Stimulated activated CD4-positive, alpha-beta T cell treated with anti-CD3 and anti-CD28 coated beads, Interleukin-4, amount 100 ng/mL, for 4 hours (primary cell): ENCODE data around the gene LIMCH1.
"Not testable (repeated sequence)": the region's sequence is repeated elsewhere in the genome, so short reads cannot be mapped to it uniquely, and the experiment has no call there.

Experiments
- DNase-seq, 2 experiments: peaks; one replicate each; pipeline ENCODE4 v3.0.0-alpha.2; 2020

LIMCH1 gene, protein sequence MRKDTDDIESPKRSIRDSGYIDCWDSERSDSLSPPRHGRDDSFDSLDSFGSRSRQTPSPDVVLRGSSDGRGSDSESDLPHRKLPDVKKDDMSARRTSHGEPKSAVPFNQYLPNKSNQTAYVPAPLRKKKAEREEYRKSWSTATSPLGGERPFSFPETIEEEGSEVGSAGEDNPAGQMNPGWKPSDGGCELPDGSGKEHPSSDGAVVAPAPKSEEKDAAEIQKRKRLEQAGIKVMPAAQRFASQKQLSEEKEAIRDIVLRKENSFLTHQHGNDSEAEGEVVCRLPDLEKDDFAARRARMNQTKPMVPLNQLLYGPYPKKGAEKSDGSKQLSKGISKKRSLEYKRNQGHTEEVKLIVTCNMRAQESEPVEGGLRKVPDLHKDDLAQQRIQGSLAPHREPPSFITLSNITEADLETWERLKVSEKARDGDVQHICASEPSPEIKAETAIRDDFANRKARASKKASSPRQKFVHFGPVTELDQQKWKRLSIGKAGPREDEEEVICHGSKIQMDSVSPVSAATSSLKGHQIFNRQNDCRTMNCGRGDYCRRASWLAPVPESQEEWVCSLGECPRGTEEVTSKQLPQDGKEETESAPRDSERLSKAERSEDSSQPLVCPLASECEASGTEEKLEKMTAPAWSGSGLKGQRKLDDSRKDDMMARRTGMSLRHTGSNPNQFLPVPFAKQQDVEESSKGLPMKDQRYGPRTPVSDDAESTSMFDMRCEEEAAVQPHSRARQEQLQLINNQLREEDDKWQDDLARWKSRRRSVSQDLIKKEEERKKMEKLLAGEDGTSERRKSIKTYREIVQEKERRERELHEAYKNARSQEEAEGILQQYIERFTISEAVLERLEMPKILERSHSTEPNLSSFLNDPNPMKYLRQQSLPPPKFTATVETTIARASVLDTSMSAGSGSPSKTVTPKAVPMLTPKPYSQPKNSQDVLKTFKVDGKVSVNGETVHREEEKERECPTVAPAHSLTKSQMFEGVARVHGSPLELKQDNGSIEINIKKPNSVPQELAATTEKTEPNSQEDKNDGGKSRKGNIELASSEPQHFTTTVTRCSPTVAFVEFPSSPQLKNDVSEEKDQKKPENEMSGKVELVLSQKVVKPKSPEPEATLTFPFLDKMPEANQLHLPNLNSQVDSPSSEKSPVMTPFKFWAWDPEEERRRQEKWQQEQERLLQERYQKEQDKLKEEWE (N-terminal part only)

DNA sequence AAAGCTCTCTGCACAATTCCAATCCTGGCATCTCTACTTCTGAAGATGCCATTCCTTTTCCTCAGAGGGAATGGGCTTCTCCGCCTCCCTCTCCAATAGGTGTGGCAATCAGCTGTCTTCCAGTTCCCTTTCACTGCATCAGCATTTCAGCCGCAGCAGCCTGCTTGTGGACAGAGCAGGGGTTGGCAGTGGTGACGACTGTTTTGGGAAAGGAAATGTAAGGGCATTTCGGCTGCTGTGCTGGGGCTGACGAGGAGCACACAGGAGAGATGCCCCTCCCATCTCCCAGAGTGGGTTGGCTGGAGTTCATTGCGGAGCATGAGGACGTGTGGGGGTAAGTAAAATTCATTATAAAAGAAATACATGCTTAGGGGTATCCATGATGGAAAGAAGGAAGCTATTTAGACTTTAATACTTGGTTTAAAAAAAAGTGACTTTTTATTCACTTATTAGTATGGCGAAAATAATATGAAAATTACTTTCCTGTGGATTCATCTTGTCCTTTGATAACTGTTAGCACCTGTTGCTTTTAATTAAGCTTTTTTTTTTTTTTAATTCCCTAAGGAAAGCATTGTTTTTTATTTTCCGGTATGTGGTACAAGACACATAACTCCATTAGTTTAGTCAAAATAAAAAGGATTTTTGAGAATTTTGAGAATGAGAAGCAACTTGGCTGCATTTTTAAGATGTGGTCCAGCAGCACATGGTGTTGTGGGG is at the start of gene LIMCH1:
Gene LIMCH1 (plus strand): TSS at position 141 of the 717 bp plus-strand sequence. CDS start 67,839 bp downstream, outside the sequence.
- DNase-seq = no peak

DNA sequence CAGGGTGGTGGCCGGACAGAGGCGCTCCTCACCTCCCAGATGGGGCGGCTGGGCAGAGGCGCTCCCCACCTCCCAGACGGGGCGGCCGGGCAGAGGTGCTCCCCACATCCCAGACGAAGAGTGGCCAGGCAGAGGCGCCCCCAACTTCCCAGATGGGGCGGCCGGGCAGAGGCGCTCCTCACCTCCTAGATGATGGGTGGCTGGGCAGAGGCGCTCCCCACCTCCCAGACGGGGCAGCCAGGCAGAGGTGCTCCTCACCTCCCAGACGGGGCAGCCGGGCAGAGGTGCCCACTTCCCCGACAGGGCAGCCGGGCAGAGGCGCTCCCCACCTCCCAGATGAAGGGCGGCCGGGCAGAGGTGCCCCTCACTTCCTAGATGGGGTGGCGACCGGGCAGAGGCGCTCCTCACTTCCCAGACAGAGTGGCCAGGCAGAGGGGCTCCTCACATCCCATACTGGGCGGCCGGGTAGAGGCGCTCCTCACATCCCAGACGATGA is 46.8 kb upstream of the LIMCH1 start:
- not testable (repeated sequence) for DNase-seq

DNA sequence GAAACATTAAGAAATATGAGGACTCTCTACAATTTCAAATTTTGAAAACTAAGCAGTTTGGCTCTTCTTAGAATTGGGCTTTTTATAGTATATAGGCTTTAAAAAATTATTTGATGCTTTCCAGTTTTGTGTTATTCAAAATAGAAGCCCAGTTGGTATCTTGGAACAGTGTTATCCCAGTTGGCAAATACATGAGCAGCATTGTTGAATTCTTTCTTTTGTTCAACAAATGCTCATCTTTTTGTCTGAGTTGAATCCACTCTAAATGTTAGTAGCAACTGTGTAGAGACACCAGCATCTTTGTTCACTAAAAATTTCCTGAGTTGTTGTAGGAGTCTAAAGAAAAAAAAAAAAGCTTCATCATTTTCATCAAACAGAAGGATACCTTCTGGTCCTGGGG is 41.0 kb upstream of the LIMCH1 start:
- DNase-seq = no peak

DNA sequence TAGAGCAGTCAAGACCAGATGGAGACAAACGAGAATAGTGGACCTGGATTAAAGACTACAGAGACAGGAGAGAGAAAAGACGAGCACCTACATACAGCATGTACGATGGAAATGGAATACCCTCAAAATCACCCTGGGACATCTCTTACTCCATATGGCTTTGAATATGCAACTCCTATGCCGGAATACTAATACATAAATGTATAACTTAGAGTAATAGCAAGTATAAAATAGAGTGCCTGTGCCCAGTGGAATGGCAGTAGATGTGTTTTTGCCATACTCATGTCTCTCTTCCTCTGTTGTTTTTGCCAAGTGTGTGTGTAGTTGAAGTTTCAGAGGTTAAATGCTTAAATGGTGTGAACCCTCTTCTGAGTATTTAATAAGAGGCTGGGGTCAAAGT is 39.8 kb upstream of the LIMCH1 start:
- DNase-seq = no peak

DNA sequence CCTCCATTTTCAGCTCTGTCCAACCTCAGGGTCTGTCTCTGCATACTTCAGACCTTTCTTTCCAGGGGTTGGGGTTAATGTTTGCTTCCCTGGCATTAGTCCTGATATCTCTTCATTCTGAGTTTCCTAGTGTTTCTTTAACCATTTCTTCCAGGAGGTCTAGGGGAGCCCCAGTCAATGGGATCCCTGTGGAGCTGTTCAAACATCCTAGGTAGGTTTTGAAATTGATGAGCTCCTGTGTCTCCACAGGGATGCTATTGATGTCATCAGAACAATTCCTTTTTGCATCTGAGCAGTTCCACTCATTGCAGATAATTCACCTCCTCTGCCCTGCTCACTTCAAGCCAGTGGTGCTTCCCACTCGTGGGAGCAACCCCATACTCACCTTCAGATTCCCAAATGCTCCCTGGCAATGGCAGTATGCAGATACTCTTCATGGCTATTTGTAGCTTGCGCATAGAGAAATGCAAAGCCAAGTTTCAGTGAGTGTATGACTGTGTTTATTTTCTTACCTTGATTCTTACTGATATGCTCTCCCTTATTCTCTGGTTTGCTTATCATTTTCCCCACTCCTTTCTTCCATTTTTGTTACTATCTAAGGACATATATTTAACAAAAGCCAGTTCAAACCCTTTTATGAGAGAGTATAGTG is 33.7 kb upstream of the LIMCH1 start:
- no peak for DNase-seq

DNA sequence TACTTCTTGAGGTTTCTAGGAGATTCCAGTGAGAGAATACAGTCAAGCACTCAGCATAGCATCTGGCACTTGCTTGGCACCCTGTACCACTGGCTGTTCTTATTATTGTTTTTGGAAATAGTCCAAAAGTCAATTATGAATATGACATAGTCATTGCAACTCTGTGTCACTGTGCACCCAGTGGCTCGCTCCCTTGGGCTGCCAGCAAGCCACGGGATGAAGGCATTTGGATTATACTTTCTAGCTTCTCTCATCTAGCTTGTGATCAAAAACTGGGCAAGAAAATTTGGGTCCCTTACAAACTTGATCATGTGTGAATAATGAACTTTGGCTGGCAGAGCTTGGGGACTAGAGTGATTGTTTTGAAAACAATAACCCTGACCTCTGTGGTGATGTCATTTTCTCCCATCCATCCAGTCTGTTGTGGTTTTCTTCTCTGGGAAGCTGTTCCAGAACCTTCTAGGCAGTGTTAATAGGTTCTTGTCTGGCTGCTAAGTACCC is 32.7 kb upstream of the LIMCH1 start:
- DNase-seq = no peak

DNA sequence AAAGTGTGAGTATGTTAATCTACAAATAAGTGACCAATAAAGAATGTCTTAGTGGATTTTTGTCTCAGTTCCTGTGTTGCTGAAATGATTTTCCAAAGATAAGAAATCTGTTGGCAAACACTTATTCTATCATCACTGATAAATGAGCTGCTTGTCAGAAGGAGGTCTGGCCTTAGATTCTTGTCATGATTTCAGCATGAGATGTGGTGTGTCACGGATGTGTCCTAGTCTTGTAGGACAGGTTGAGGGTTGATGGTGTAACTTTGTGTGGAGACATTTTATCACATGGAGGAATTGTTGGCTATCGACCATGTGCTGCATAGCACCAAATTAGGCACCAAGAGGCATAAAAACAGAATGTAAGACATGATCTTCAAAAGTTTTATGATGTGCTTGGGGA is 31.8 kb upstream of the LIMCH1 start:
- no peak for DNase-seq

DNA sequence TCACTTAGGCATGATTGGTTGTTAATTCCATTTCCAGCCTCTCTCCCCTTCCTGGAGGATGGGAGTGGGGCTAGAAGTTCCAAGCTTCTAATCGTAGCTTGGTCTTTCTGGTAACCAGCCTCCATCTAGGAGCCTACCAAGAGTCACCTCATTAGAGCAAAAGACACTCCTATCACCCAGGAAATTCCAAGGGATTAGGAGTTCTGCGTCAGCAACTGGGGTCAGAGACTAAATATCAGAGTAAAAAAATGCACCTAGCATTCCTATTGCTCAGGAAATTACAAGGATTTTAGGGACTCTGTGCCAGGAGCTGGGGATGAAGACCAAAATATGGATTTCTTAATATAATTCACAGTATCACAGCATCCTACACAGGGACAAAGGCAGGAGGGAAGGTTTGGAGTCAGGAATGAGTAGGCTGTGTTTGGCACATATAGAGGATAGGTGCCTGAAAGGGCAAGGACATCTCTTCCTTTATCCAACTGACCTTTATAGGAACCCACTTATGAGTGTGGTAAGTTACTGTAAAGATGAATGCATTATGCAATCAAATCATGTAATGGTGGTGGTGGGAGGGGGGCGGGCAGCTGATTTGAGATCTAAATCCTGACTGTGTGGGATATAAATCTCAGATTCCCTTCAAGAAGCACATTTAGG is 30.5 kb upstream of the LIMCH1 start:
- DNase-seq = no peak

DNA sequence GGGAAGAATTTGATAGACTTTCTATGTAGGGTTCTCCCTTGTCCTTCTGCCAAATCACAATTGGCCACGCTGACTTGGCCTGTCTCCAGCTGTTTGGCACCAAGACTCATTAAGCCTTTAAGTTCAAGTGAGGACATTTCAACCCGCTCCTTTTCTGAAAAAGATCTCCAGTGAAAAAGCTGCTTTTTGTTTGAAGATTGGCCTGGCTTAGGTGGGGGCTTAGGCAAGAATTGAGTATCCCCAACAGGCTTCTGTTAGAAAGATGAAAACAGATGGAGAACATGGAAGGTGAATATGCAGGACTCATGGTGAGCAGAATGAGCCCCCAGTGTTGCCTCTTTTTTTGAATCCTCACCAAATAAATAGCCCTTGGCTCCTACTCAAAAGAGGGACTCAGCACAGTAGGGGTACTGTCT is 28.5 kb upstream of the LIMCH1 start:
- DNase-seq = no peak

DNA sequence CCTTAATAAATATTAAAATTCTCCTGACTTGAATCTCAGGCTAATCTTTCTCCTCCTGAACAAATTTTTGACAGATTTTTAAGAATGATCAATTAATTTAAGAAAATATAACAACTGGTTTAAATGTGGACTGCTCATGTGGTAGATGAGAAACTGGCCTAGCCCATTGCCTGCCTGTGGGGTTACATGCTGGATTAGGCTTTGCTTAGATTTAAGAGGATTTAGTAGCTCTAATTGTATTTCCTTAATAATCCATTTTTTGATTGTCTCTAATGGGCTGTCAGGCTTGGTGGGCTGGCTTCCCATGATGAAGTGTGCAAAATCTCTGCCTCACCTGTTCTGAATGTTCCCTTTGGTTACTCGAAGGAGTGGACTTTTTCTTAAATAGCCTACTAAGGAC is 27.8 kb upstream of the LIMCH1 start:
- no peak for DNase-seq

DNA sequence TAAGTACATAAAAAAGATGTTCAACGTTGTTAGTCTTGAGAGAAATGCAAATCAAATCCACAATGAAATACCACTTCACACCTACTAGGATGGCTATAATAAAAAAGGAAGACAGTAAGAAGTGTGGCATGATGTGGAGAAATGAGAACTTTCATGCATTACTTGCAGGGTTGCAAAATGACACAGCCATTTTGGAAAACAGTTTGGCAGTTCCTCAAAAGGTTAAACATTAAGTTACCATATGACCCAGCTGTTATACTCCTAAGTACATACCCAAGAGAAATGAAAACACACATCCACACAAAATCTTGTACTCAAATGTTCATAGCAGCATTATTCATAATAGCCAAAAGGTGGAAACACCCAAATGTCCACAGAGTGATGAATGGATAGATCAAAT is 25.8 kb upstream of the LIMCH1 start:
- DNase-seq = no peak

DNA sequence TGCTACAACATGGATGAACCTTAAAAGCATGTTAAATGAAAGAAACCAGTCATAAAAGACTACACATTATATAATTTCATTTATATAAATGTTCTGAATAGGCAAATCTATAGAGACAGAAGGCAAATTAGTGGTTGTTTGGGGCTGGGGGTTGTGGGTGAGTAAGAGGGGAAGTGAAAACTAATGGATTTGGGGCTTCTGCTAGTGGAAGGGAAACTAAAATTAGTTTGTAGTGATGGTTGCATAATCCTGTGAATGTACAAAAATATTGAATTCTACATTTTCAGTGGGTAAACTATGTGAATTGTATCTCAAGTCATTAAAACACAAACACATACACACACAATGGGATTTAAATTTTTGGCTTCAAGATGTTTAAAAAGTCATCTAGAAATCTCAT is 25.4 kb upstream of the LIMCH1 start:
- DNase-seq = no peak

DNA sequence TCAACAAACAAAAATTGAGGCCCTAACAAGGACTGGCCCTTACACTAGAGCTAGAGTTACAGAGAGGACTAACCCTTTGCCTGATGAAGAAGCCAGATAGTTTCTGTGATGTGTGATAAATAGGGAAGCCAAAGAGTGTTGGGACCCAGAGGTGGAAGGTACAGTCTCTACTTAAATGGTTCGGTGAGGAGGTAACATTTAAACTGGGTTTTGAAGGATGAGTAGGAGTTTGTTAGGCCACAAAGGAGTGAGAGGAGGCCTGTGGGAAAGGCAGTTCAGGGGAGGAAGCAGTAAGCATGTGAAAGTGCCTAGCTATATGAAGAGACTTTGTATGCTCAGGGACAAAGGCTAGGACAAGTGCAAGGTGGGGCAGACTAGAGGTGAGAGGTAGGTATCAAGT is 23.8 kb upstream of the LIMCH1 start:
- DNase-seq = no peak

DNA sequence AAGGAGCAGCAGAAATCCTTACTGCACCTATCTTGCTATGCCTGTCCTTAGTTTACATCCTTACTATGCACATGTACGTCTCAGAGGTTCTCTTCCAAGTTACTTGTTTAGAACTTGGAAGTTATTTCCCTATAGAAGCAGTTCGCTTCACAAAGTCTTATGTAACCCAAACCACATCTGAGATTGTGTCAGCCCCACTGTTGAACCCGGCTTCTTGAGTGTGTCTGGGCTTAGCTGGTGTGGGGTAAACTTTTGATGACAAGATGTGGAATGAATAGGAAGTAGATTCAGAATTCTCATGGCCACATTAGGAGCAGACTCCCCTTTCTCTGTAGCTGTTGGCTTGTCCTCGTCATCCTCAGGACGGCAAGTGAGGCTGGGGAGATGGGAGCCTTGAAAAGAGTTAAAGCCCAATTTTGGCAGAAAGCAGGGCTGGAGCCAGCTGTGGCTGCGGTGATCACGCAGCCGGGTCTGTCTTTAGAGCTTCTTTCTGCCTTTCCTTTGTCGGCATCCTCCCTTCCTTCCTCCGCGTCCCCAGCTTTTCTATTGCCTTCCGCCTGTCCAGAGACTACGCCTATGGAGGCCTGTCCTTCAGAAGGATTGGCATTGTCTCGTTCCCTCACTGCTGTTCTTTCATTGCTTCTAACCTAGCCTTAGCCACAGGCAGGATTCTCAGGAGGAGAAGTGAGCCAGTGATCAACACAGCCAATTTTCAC is 23.0 kb upstream of the LIMCH1 start:
- no peak for DNase-seq

DNA sequence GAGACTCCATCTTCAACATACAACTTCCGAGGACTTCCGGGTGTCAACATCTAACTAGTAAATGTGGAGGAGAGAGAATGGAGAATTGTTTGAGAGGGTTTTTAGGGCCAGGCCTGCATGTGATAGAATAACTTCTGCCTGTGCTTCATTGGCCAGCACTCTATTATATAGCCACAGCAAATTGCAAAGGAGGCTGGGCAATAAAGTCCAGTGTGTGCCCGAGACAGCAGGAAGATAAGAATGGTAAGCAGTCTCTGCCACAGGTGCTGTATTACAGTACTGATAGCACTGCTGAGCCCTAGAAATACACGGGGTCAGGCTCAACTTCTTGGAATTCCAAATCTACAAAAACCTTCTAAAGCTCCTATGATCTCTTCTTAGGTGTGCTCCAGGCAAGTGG is 20.8 kb upstream of the LIMCH1 start:
- no peak for DNase-seq

DNA sequence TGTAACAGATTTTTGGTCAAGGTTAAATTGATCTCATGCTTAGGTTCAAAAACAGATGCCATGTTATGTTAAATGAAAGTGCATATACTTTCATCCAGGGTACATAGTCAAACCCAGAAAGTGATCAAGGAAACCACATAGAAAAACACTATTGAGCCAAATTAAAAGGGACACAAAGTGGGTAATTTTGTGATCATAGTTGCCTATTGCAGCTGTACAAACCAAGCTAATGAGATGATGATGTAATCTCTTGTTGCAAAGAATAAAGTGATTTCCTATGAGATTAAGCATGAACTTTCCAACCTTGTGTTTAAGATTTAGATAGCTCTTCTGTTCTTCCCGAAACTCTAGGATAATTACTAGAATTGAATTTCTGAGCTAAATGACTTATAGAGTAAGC is 20.2 kb upstream of the LIMCH1 start:
- DNase-seq = no peak

DNA sequence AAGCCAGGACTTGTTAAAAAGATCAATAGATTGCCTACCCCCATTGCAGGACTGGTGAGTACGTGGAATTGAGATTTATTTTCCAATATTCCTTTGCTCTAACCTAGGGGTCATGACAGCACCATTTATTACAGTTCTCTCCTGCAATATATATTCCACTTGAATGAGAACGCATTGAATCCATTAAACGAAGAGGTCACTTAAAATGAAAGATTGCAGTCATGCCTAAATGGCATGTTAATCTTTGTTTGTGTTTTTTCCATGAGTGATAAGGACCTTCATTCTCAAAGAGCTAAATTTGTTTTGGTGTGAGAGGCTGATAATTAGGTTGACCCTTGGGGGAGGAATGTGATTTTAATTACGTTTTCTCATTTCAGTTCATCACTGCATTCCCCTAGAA is 13.5 kb upstream of the LIMCH1 start:
- no peak for DNase-seq

DNA sequence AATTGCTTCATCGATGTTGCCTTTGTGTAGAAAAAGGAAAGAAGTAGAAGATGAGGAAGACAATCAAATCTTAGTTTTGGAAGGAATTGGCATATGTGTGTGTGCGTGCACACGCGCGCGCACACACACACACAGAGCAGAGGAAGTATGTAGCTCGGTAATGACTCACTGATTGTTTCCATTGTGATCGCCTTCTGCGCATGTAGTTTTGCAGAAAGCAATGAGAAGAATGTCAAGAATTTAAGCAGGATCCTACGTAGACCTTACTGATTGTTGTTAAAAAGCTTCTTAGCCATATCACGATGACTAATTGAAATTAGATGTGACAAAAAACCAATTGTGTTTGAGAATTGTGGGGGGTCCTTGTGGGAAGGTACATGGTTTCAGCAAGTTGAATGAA is 12.8 kb upstream of the LIMCH1 start:
- DNase-seq = no peak

DNA sequence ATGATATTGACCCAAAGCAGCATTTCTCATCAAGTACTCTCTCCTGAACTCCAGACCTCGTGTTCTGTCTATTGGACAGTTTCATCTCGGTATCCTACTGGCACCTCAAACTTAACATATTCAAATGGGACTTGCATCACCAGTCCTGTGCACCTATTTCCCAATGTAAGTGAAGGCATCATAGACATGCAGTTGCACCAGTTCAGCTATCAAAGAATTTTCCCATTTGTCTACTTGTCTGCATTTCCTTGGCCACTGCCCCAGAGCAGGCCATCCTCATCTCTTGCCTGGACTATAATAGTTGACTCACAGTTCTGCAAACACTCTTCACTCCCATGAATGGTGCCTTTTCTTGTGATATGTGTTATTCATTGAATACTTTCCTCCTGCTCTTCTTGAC is 11.3 kb upstream of the LIMCH1 start:
- DNase-seq = no peak

DNA sequence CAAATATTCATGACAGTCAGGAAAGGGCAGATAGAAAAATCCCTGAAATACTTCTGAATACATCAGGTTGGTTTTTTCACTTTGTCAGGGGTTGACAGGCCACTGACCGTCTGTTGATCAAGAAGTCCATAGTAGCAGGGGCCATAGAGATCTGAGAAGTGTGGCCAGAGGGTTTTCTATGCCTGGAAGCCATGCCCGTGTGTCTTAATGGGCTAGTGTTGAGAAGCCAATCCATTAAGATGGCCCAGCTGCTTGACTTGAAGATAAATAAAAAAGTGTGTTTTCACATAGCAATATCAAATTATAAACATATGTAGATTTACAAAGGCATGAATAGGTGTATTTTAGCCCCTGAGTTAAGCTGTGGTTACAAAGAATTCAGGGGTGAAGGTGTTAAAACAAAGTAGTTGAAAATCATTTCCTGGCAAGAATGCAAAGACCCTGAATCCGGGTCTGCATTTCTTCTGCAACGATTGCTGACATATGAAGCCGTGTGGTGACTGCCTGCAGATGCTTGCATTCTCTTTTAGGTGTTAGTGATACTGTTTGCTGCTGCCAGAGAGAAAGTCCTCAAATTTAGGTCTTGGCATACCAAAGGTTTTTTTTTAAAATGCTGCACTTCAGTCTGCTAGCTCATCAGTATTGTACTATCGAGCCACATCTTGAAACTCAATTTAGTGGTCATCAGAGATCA is 9.3 kb upstream of the LIMCH1 start:
- DNase-seq = no peak
